NT2/D1 (cell line): ENCODE measurements around the gene ZDHHC17.

Experiments used
- SUZ12 ChIP-seq: IDR thresholded peaks from 2 replicates; pipeline ENCODE4 v1.6.1; 2011; ENCODE audit not compliant: insufficient read length, insufficient read depth; ENCODE audit errors: extremely low read depth
- ZNF274 ChIP-seq: IDR thresholded peaks from 2 replicates; pipeline ENCODE4 v1.6.1; 2011; ENCODE audit warnings: mild to moderate bottlenecking, low read depth, low read length

DNA sequence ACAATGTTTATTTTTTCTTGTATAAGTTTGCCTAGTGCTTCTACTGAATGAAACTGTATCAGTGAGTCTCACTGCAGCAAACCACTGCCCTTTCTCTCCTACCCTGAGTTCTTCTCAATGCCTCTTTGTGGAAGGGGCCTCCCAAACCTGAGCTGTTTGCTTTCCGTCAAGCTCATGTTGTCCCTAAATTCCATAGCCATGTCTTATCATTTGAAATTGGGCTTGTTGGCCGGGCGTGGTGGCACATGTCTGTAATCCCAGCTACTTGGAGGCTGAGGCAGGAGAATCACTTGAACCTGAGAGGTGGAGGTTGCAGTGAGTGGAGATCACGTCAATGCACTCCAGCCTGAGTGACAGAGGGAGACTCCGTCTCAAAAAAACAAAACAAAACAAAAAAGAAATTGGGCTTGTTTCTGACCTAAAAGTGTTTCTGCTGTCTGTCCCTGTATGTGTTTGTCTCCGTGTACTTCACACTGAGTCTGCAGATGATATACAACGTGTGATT, 116.7 kb downstream of the ZDHHC17 start:
- TF ChIP-seq SUZ12 (no peak), ZNF274 (no peak)
